HG03571 (cell line): Measurements from ENCODE around the gene C10orf143.
"Not testable (repeated sequence)": the region's sequence is repeated elsewhere in the genome, so short reads cannot be mapped to it uniquely, and the experiment has no call there.

ENCODE experiments used
- ATAC-seq: cut with Tn5 transposase; IDR thresholded peaks from one replicate; pipeline ENCODE4 v1.9.1; 2021; ENCODE audit not compliant: unreplicated experiment

The C10orf143 gene

GRCh38 chr10:130111852-130112180, 1.2 kb upstream of the C10orf143 start:
- no peak for ATAC-seq

GRCh38 chr10:130111113-130111851, 652 bp upstream of the C10orf143 start:
- peak; percentile 82 for ATAC-seq

GRCh38 chr10:130109796-130110245, 809 bp downstream of the C10orf143 start:
- no peak for ATAC-seq

- no peak for ATAC-seq
These were observed 1.6 kb downstream of the C10orf143 start for GRCh38 chr10:130108934-130109604.

- ATAC-seq: not testable (repeated sequence)
These were observed 2.5 kb downstream of the C10orf143 start for GRCh38 chr10:130108146-130108545.

GRCh38 chr10:130105724-130106123, 4.9 kb downstream of the C10orf143 start:
- no peak for ATAC-seq

GRCh38 chr10:130099344-130099743, 11.3 kb downstream of the C10orf143 start:
- ATAC-seq: no peak

- ATAC-seq: not testable (repeated sequence)
These were observed 20.1 kb downstream of the C10orf143 start for GRCh38 chr10:130090565-130090964.

- no peak for ATAC-seq
These were observed 30.2 kb downstream of the C10orf143 start for GRCh38 chr10:130080461-130080814.

- no peak for ATAC-seq
These were observed 30.8 kb downstream of the C10orf143 start for GRCh38 chr10:130079614-130080460.

GRCh38 chr10:130078120-130078519, 32.5 kb downstream of the C10orf143 start:
- ATAC-seq: no peak

GRCh38 chr10:130076681-130077080, 33.9 kb downstream of the C10orf143 start:
- no peak for ATAC-seq

GRCh38 chr10:130074639-130075038, 36.0 kb downstream of the C10orf143 start:
- ATAC-seq: no peak

GRCh38 chr10:130073912-130074311, 36.7 kb downstream of the C10orf143 start:
- ATAC-seq: no peak

GRCh38 chr10:130072247-130072646, 38.4 kb downstream of the C10orf143 start:
- no peak for ATAC-seq

- no peak for ATAC-seq
These were observed 42.7 kb downstream of the C10orf143 start for GRCh38 chr10:130067893-130068292.

- no peak for ATAC-seq
These were observed 43.9 kb downstream of the C10orf143 start for GRCh38 chr10:130066743-130067142.

- no peak for ATAC-seq
These were observed 45.4 kb downstream of the C10orf143 start for GRCh38 chr10:130065251-130065650.

GRCh38 chr10:130064783-130065182, 45.8 kb downstream of the C10orf143 start:
- ATAC-seq: no peak

GRCh38 chr10:130062976-130063375, 47.7 kb downstream of the C10orf143 start:
- no peak for ATAC-seq

GRCh38 chr10:130062201-130062600, 48.4 kb downstream of the C10orf143 start:
- no peak for ATAC-seq

- no peak for ATAC-seq
These were observed 48.9 kb downstream of the C10orf143 start for GRCh38 chr10:130061760-130062159.
